ENCODE data around the gene NLGN1. TPM values are rescaled to one million over a fixed set of nuclear protein-coding genes. Genes with fewer than 3 reads are reported as not detected.

Gene NLGN1
- total and polyA plus RNA-seq, 9 of the 15 experiments (the other 6 are each of a cell fraction or from before 2014, with no cell fraction given), result under 0.01 to 0.01 TPM; not detected in 7

DNA sequence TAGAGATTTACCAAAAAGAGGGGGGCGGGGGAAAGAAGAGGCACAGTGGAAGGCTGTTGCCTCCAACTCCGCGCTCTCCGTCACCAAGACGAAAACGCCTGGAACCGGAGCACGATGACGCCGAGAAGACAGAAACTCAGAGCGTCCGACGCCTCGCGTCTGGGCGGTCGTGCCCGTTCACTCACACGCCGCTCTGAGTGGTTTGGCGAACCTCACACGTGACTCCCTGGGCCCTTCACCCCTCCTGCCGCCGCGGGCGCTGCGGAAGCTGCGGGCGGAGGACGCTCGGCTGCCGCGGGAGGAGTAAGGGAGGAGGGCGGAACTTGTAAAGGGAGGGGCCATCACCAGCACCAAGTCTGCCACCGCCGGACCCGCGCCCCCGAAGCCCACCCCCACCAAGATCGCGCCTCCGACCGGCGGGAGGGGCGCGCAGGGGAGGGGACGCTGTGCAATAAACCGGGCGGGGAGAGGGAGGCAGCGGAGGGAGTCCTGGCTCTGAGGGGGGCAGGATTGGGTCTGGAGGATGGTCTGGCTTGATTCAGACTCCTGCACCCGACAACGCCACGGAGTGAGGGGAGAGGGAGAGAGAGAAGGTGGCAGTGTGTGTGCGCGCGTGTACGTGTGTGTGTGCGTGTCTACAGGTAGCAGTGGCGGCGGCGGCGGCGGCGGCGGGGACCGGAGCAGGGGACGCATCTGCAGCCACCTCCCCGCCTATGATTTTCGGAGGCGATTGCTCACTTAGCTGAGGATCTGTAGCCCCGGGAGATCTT is 1.9 kb upstream of the NLGN1 start (continued):
- TF ChIP-seq BHLHE40 (IDR thresholded peaks at IDR 0.05; ENCODE audit: low read length), result peak; percentile 25; the same call in 1 of the 2 replicates
- no peak for TF ChIP-seq ILK (tag; IDR thresholded peaks at IDR 0.05; ENCODE audit: borderline replicate concordance, low read depth)
- TF ChIP-seq CBX1 (IDR thresholded peaks at IDR 0.05; ENCODE audit: low read depth), result no peak
- TF ChIP-seq, protein P1, sequence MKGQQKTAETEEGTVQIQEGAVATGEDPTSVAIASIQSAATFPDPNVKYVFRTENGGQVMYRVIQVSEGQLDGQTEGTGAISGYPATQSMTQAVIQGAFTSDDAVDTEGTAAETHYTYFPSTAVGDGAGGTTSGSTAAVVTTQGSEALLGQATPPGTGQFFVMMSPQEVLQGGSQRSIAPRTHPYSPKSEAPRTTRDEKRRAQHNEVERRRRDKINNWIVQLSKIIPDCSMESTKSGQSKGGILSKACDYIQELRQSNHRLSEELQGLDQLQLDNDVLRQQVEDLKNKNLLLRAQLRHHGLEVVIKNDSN (CRISPR knock-in tag; IDR thresholded peaks at IDR 0.05), result peak; percentile 65
- no peak for TF ChIP-seq THRAP3 (IDR thresholded peaks at IDR 0.05; ENCODE audit: borderline replicate concordance)

DNA sequence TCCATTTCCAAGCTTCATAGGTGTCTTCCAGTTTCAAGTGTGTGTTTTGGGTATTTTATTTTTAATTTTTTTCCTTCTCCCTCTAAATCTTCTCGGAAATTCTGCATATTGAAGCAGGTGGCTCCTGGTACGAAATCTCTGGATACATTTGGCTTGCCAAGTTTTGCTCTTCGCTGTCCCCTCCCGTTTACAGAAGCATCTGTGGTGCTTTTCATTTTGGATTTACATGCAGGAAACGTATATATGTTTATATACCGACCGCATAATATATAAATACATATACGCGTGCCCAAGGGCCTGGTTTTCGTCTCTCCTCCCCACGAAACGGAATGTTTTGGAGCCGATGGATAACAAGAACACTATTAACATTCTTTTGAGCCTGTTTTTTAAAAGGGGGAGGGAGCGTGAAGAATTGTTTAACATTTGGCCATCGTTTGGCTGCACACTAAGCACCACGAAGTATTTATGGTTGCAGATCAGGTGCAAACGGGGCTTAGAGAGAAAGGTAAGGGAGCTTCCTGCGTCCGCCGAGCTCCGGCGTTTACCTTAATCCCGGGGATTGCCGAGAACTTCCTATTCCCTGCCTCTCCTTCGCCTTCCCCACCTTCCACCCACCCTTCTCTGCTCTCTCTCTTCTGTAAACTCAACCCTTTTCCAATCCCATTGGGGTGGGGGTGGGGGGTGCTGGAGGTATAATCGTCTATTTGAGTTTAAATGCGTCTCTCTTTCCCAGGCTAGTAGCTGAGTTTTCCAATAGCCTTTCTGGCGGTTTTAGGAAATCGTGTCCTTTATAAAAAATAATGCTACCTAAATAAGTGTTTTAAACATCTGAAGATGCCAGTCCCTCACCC is 1.1 kb upstream of the NLGN1 start:
- intact Hi-C loops (cut with micrococcal nuclease), result no loop called here
- FAIRE-seq (no peak), ATAC-seq (no peak), DNase-seq (ENCODE audit: extremely low read depth in 1 of 4, low spot score in 3 of 4) (no peak)
- no peaks in the 10 kb centered on the region for H3K9me3 ChIP-seq (replicated peaks; ENCODE audit: control insufficient read depth, insufficient read depth, low read depth, low read length)
- ChIA-PET CTCF (ENCODE audit: low intra/inter-chr PET ratio) (no interaction called here), POLR2A (no interaction called here)
- in situ Hi-C loops (cut with MboI), result no loop called here
- 7% methylated on average over 25 of the region's 29 CpGs for WGBS (ENCODE audit: insufficient coverage, low coverage, missing lambda C conversion rate)
- no peaks in the 10 kb centered on the region for H3K79me2 ChIP-seq (ENCODE audit: control insufficient read depth, insufficient read depth, low read length)
- no peak overlapping the region for H2AFZ ChIP-seq (ENCODE audit: low read depth, low read length)
- no peak overlapping the region for H3K4me3 ChIP-seq
- no peaks in the 10 kb centered on the region for H3K27me3 ChIP-seq (ENCODE audit: control insufficient read depth in 2 of 2, insufficient read depth in 2 of 2, low read length in 2 of 2)
- no peak overlapping the region for H3K4me2 ChIP-seq (ENCODE audit: insufficient read depth, low read length)
- BruUV-seq (replicated peaks), result no TSS peak
- H4K20me1 ChIP-seq (replicated peaks; ENCODE audit: control insufficient read depth, insufficient read depth, low read length), result no peaks in the 10 kb centered on the region
- H3K27ac ChIP-seq (ENCODE audit: extremely low read depth, low read depth, low read length), result no peak overlapping the region
- no peak overlapping the region for H3K9ac ChIP-seq (ENCODE audit: insufficient read depth in 1 of 2, low read depth in 2 of 2, low read length in 2 of 2)
- no peaks in the 10 kb centered on the region for H3K9me1 ChIP-seq (ENCODE audit: control insufficient read depth, insufficient read depth, low read length)
- no peaks in the 10 kb centered on the region for H3K36me3 ChIP-seq (ENCODE audit: control insufficient read depth, insufficient read depth, low read length)
- H3K4me1 ChIP-seq (replicated peaks in 1 of 2; ENCODE audit: control insufficient read depth in 2 of 2, insufficient read depth in 2 of 2, low read length in 2 of 2), result peaks cover 0 to 8% of the 10 kb centered on the region in 2 experiments; a peak in 2 of 5 replicates
- TF ChIP-seq ZNF41 (CRISPR knock-in tag; conservative IDR thresholded peaks at IDR 0.05) (no peak), SMARCC2 (IDR thresholded peaks at IDR 0.05; ENCODE audit: low read depth) (no peak), ZKSCAN8 (CRISPR knock-in tag; IDR thresholded peaks at IDR 0.05) (no peak), MCM3 (IDR thresholded peaks at IDR 0.05) (no peak), MIER1 (IDR thresholded peaks at IDR 0.05; ENCODE audit: low read depth) (no peak), RB1 (IDR thresholded peaks at IDR 0.05; ENCODE audit: low read depth) (no peak), WHSC1 (IDR thresholded peaks at IDR 0.05; ENCODE audit: low read length) (no peak), KAT7 (CRISPR knock-in tag; IDR thresholded peaks at IDR 0.05; ENCODE audit: borderline replicate concordance) (no peak), NFE2L1 (tag; IDR thresholded peaks at IDR 0.05; ENCODE audit: borderline replicate concordance, low read depth) (no peak), DDX20 (tag; IDR thresholded peaks at IDR 0.05; ENCODE audit: low read depth) (no peak)
- TF ChIP-seq, protein P2, sequence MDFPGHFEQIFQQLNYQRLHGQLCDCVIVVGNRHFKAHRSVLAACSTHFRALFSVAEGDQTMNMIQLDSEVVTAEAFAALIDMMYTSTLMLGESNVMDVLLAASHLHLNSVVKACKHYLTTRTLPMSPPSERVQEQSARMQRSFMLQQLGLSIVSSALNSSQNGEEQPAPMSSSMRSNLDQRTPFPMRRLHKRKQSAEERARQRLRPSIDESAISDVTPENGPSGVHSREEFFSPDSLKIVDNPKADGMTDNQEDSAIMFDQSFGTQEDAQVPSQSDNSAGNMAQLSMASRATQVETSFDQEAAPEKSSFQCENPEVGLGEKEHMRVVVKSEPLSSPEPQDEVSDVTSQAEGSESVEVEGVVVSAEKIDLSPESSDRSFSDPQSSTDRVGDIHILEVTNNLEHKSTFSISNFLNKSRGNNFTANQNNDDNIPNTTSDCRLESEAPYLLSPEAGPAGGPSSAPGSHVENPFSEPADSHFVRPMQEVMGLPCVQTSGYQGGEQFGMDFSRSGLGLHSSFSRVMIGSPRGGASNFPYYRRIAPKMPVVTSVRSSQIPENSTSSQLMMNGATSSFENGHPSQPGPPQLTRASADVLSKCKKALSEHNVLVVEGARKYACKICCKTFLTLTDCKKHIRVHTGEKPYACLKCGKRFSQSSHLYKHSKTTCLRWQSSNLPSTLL (IDR thresholded peaks at IDR 0.05), result no peak
